GM12873 (cell line): Measurements from ENCODE around the gene F2.

ENCODE experiments used
- CTCF ChIP-seq: IDR thresholded peaks from 2 replicates; pipeline ENCODE4 v1.5.1; 2012; ENCODE audit warnings: low read depth, mild to moderate bottlenecking, moderate library complexity, low read length, control low read depth; ENCODE audit not compliant: insufficient read depth; ENCODE audit errors: missing control alignments

The F2 gene

GRCh38 chr11:46778416-46778815 lies 59.4 kb downstream of the F2 start:
- TF ChIP-seq CTCF, result no peak
